Lung (tissue), 12 donors: ENCODE measurements around the gene ARGFX. TPM values are rescaled to one million over a fixed set of nuclear protein-coding genes. Genes with fewer than 3 reads are reported as not detected.

Experiments
- ATAC-seq: fragments of 200-7000 bp; cut with Tn5 transposase; one replicate; pipeline ENCODE4 v1.9.1; 2020; ENCODE audit warnings: moderate number of reproducible peaks; ENCODE audit not compliant: insufficient read depth, low FRiP score
- DNase-seq, 3 donors: peaks; one replicate each; pipeline ENCODE4 v3.0.0-alpha.2; 2013 to 2017
- H3K27ac ChIP-seq, 2 donors: one replicate each; pipeline ENCODE4 v1.5.1; 2013; ENCODE audit warnings: mild to moderate bottlenecking in 2 of 2, moderate library complexity in 2 of 2, control low read depth in 1 of 2, inconsistent platforms in 1 of 2, low read depth in 1 of 2, low read length in 1 of 2
- H3K27me3 ChIP-seq, 3 donors: one replicate each; pipeline ENCODE4 v1.5.1; 2013; ENCODE audit warnings: low read length in 2 of 3; ENCODE audit not compliant: control insufficient read depth in 3 of 3, insufficient read depth in 3 of 3
- H3K36me3 ChIP-seq, 4 donors: one replicate each; pipeline ENCODE4 v1.5.1; 2013; ENCODE audit warnings: low read length in 4 of 4, mild to moderate bottlenecking in 1 of 4, moderate library complexity in 1 of 4; ENCODE audit not compliant: control insufficient read depth in 4 of 4, insufficient read depth in 4 of 4
- H3K4me1 ChIP-seq, 5 donors: one replicate each; pipeline ENCODE4 v1.5.1; 2013; ENCODE audit warnings: low read length in 5 of 5, mild to moderate bottlenecking in 2 of 5, moderate library complexity in 1 of 5; ENCODE audit not compliant: control insufficient read depth in 5 of 5, insufficient read depth in 5 of 5
- H3K4me3 ChIP-seq: one replicate; pipeline ENCODE4 v1.5.1; 2013; ENCODE audit warnings: mild to moderate bottlenecking, control low read depth, moderate library complexity
- H3K9ac ChIP-seq, 2 donors: one replicate each; pipeline ENCODE4 v1.5.1; 2013; ENCODE audit warnings: low read length in 2 of 2, control low read depth in 1 of 2; ENCODE audit not compliant: insufficient read depth in 1 of 2
- H3K9me3 ChIP-seq, 4 donors: one replicate each; pipeline ENCODE4 v1.5.1; 2013; ENCODE audit warnings: low read length in 3 of 4, mild to moderate bottlenecking in 1 of 4, moderate library complexity in 1 of 4; ENCODE audit not compliant: control insufficient read depth in 4 of 4, insufficient read depth in 3 of 4
- WGBS, 2 donors: extraction: QIAGEN DNeasy Blood & Tissue Kit; methylation state at CpG; one replicate each; pipeline ENCODE4 v1.1.7; 2013; 5-methylcytosine and 5-hydroxymethylcytosine counted together
- polyA plus RNA-seq, 2 donors: library from polyadenylated mRNA; stranded (reverse); fragments of 200-250 nt; gene quantifications; one replicate each; pipeline ENCODE4 v1.2.1, GENCODE V29; 2013
- total RNA-seq, 2 donors: library from RNA; depleted of rRNA in 1 of 2; stranded (reverse); fragments of >200 nt in 1 of 2; gene quantifications; one replicate each; pipeline ENCODE4 v1.2.1, GENCODE V29; 2014 to 2021
- TF ChIP-seq, protein P1 (sequence below): IDR thresholded peaks from 2 replicates; pipeline ENCODE4 v1.5.1; 2012; ENCODE audit warnings: mild to moderate bottlenecking; ENCODE audit errors: control extremely low read depth, extremely low read depth
- donor health status: control.
- donor health status: control.
- donor health status: Bipolar disorder and iron deficiency.
- donor health status: healthy.
- donor health status: DM: yes; HTN: yes; CAD: no.

The ARGFX gene
- total and polyA plus RNA-seq, 4 donors, result not detected

DNA sequence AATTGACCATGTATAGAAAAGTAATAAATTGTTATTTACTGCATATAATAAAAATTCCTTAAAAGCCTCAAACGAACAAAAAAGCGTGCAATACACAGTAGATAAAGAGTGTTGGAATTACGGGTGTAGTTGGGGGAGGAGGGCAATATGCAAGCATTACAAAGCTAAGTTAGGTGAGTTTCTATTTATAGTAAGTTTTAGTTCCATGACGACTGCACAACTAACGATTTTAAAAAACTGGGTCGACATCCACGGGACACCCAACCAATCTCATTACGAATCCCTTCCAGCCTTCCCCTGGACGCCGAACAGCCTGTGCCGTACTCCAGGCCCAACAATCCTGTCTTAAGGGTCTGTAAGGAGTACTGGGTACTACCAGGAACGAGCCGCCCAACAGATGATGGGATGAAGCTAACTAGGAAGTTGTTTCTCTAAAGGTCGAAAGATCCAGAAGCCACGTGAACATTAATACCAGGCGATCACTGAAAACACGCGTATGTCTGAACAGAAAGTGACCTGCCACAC lies 22.6 kb upstream of the ARGFX start:
- Histone ChIP-seq H3K4me3 (peak overlapping the region; percentile 76), H3K36me3 (no peaks in the 10 kb centered on the region), H3K4me1 (peaks cover 0 to 7% (median 0%) of the 10 kb centered on the region in 5 donors), H3K9me3 (no peaks in the 10 kb centered on the region), H3K27ac (no peak overlapping the region), H3K9ac (peak overlapping the region in 1 of 2 donors; percentile 69), H3K27me3 (no peaks in the 10 kb centered on the region)
- TF ChIP-seq, protein P1, sequence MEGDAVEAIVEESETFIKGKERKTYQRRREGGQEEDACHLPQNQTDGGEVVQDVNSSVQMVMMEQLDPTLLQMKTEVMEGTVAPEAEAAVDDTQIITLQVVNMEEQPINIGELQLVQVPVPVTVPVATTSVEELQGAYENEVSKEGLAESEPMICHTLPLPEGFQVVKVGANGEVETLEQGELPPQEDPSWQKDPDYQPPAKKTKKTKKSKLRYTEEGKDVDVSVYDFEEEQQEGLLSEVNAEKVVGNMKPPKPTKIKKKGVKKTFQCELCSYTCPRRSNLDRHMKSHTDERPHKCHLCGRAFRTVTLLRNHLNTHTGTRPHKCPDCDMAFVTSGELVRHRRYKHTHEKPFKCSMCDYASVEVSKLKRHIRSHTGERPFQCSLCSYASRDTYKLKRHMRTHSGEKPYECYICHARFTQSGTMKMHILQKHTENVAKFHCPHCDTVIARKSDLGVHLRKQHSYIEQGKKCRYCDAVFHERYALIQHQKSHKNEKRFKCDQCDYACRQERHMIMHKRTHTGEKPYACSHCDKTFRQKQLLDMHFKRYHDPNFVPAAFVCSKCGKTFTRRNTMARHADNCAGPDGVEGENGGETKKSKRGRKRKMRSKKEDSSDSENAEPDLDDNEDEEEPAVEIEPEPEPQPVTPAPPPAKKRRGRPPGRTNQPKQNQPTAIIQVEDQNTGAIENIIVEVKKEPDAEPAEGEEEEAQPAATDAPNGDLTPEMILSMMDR, result no peak
- 7 to 8% methylated on average over 18 of the region's 18 CpGs for WGBS, 2 donors
- DNase-seq, result peak in 2 of 3 donors; percentile 13 to 15
- ATAC-seq, result no peak

DNA sequence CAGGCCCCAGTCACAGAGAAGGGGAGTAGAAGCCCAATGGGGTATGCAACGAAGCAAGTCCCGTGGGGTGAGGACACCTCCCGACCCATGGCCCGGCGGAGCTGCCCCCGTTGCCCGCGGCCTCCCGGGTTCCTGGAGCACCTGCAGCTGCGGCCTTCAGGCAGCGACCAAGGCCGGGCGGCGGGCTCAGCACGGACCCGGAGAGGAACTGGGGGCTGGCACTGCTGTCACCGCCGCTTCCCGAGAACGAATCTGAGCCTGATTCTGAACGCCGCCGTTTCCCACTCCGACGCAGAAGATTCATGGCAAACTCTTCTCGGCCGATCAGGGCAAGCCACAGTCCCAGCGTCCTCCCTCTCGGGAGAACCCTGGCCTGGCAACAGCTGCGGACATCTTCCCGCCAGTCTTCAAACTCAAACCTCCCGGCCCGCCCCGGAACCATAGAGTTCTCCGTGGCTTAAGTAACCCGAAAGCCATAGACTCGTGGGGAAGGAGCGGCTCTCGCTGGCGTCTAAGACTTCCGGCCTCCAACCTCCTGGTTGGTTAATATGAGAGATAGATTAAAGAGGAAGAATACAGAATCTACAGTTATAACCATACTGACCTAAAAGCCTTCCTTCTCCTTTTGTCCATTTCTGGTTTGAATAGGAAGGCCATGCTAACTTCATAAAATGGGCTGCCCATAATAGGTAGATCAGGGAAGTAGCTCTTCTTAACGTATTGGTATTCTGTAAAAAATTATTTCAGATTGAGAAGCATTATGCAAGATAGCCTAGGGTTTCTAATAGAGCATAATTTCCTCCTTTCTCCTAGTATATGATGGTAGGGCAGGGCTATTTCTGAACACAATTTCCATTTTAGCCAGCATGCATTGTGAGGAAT lies 21.9 kb upstream of the ARGFX start, which contains the start of gene POLQ:
POLQ (minus strand) TSS at position 415 of the 882 bp plus-strand sequence; CDS start at position 304, 111 bp downstream.
- peak; percentile 99 for ATAC-seq
- peak within 1 kb of the TSS; percentile 75 to 87 for H3K27ac ChIP-seq
- H3K9ac ChIP-seq, result peak within 1 kb of the TSS in 1 of 2 donors; percentile 88
- no peaks in the 10 kb centered on the region for H3K36me3 ChIP-seq
- DNase-seq, result peak; percentile 91 to 98 (median 97)
- H3K9me3 ChIP-seq, result no peaks in the 10 kb centered on the region
- peaks cover 0 to 7% (median 0%) of the 10 kb centered on the region in 5 donors for H3K4me1 ChIP-seq
- peak within 1 kb of the TSS; percentile 76 for H3K4me3 ChIP-seq
- TF ChIP-seq, protein P1, result no peak
- WGBS, 2 donors, result 0 to 1% methylated on average over 42 of the region's 42 CpGs
- H3K27me3 ChIP-seq, result no peaks in the 10 kb centered on the region

- Histone ChIP-seq H3K9me3 (no peaks in the 10 kb centered on the region), H3K27me3 (no peaks in the 10 kb centered on the region), H3K4me1 (peaks cover 0 to 10% (median 0%) of the 10 kb centered on the region in 5 donors), H3K36me3 (no peaks in the 10 kb centered on the region), H3K9ac (peak overlapping the region in 1 of 2 donors; percentile 58), H3K4me3 (no peak overlapping the region), H3K27ac (no peak overlapping the region)
- TF ChIP-seq, protein P1, result no peak
- DNase-seq, result peak; percentile 59 to 68 (median 65)
- no peak for ATAC-seq
- WGBS, 2 donors, result 45 to 62% methylated on average over 4 of the region's 4 CpGs
Observed at GRCh38 chr3:121552379-121552778, 15.4 kb upstream of the ARGFX start.
